HEK293 (cell line): ENCODE data around the gene ITPRIPL2.

Experiments
- EGR2 ChIP-seq: fragments of 450-650 bp; formaldehyde crosslinking; IDR thresholded peaks from 2 replicates; pipeline ENCODE4 v1.5.1; 2016; ENCODE audit warnings: low read depth, missing biosample characterization, missing genetic modification characterization
- GLI4 ChIP-seq: fragments of 450-650 bp; formaldehyde crosslinking; IDR thresholded peaks from 2 replicates; pipeline ENCODE4 v1.5.1; 2016; ENCODE audit warnings: missing biosample characterization, missing genetic modification characterization
- HOXA7 ChIP-seq: sonication (generic); formaldehyde crosslinking; IDR thresholded peaks from 2 replicates; pipeline ENCODE4 v1.8.1; 2022; ENCODE audit warnings: missing genetic modification reagents, borderline replicate concordance
- SP2 ChIP-seq: fragments of 450-650 bp; formaldehyde crosslinking; IDR thresholded peaks from 2 replicates; pipeline ENCODE4 v1.5.1; 2016; ENCODE audit warnings: missing biosample characterization, missing genetic modification characterization
- ZBTB21 ChIP-seq: fragments of 450-650 bp; formaldehyde crosslinking; IDR thresholded peaks from 2 replicates; pipeline ENCODE4 v1.5.1; 2017; ENCODE audit warnings: missing biosample characterization, missing genetic modification characterization
- ZNF184 ChIP-seq: fragments of 450-650 bp; IDR thresholded peaks from 2 replicates; pipeline ENCODE4 v1.5.1; 2018; ENCODE audit warnings: missing biosample characterization, mild to moderate bottlenecking, missing genetic modification characterization
- ZNF311 ChIP-seq: fragments of 450-650 bp; formaldehyde crosslinking; IDR thresholded peaks from 2 replicates; pipeline ENCODE4 v1.5.1; 2017; ENCODE audit warnings: missing biosample characterization, missing genetic modification characterization, borderline replicate concordance
- ZNF433 ChIP-seq: fragments of 450-650 bp; formaldehyde crosslinking; IDR thresholded peaks from 2 replicates; pipeline ENCODE4 v1.5.1; 2016; ENCODE audit warnings: missing biosample characterization, missing genetic modification characterization, low read depth
- ZNF529 ChIP-seq: fragments of 450-650 bp; formaldehyde crosslinking; IDR thresholded peaks from 2 replicates; pipeline ENCODE4 v1.5.1; 2017; ENCODE audit warnings: missing genetic modification characterization, missing biosample characterization; ENCODE audit not compliant: insufficient replicate concordance
- ZNF626 ChIP-seq: fragments of 450-650 bp; sonication (Bioruptor Pico); formaldehyde crosslinking; IDR thresholded peaks from 2 replicates; pipeline ENCODE4 v1.5.1; 2018; ENCODE audit warnings: missing biosample characterization, missing genetic modification characterization, inconsistent platforms
- ZNF629 ChIP-seq: fragments of 450-650 bp; formaldehyde crosslinking; IDR thresholded peaks from 2 replicates; pipeline ENCODE4 v1.5.1; 2017; ENCODE audit warnings: missing biosample characterization, missing genetic modification characterization
- ZNF660 ChIP-seq: fragments of 450-650 bp; IDR thresholded peaks from 2 replicates; pipeline ENCODE4 v1.5.1; 2018; ENCODE audit warnings: missing biosample characterization, mild to moderate bottlenecking, missing genetic modification characterization
- ZNF747 ChIP-seq: fragments of 450-650 bp; formaldehyde crosslinking; IDR thresholded peaks from 2 replicates; pipeline ENCODE4 v1.5.1; 2016; ENCODE audit warnings: missing biosample characterization, missing genetic modification characterization
- ZNF776 ChIP-seq: fragments of 450-650 bp; formaldehyde crosslinking; IDR thresholded peaks from 2 replicates; pipeline ENCODE4 v1.5.0; 2017; ENCODE audit warnings: missing biosample characterization, missing genetic modification characterization, borderline replicate concordance
- ZNF837 ChIP-seq: fragments of 450-650 bp; formaldehyde crosslinking; IDR thresholded peaks from 2 replicates; pipeline ENCODE4 v1.5.1; 2016; ENCODE audit warnings: missing biosample characterization, missing genetic modification characterization
- ZSCAN30 ChIP-seq: fragments of 450-650 bp; IDR thresholded peaks from 2 replicates; pipeline ENCODE4 v1.5.1; 2018; ENCODE audit warnings: missing biosample characterization, mild to moderate bottlenecking, missing genetic modification characterization, moderate library complexity
- TF ChIP-seq, protein P1 (sequence below): fragments of 450-650 bp; formaldehyde crosslinking; IDR thresholded peaks from 2 replicates; pipeline ENCODE4 v1.5.1; 2016; ENCODE audit warnings: missing biosample characterization, missing genetic modification characterization, borderline replicate concordance
- TF ChIP-seq, protein P2 (sequence below): fragments of 450-650 bp; formaldehyde crosslinking; IDR thresholded peaks from 2 replicates; pipeline ENCODE4 v1.5.1; 2016; ENCODE audit warnings: missing biosample characterization, missing genetic modification characterization
- TF ChIP-seq, protein P3 (sequence below): fragments of 450-650 bp; formaldehyde crosslinking; IDR thresholded peaks from 2 replicates; pipeline ENCODE4 v1.5.1; 2016; ENCODE audit warnings: missing biosample characterization, missing genetic modification characterization
- TF ChIP-seq, protein P4 (sequence below): fragments of 450-650 bp; formaldehyde crosslinking; IDR thresholded peaks from 2 replicates; pipeline ENCODE4 v1.5.1; 2016; ENCODE audit warnings: missing biosample characterization, missing genetic modification characterization, low read depth
- TF ChIP-seq, protein P5 (sequence below): fragments of 450-650 bp; formaldehyde crosslinking; IDR thresholded peaks from 2 replicates; pipeline ENCODE4 v1.5.1; 2016; ENCODE audit warnings: missing biosample characterization, missing genetic modification characterization
- TF ChIP-seq, protein P6 (sequence below): fragments of 450-650 bp; formaldehyde crosslinking; conservative IDR thresholded peaks from 2 replicates; pipeline ENCODE4 v1.5.1; 2016; ENCODE audit warnings: low read depth, missing biosample characterization, missing genetic modification characterization

ITPRIPL2 gene

DNA sequence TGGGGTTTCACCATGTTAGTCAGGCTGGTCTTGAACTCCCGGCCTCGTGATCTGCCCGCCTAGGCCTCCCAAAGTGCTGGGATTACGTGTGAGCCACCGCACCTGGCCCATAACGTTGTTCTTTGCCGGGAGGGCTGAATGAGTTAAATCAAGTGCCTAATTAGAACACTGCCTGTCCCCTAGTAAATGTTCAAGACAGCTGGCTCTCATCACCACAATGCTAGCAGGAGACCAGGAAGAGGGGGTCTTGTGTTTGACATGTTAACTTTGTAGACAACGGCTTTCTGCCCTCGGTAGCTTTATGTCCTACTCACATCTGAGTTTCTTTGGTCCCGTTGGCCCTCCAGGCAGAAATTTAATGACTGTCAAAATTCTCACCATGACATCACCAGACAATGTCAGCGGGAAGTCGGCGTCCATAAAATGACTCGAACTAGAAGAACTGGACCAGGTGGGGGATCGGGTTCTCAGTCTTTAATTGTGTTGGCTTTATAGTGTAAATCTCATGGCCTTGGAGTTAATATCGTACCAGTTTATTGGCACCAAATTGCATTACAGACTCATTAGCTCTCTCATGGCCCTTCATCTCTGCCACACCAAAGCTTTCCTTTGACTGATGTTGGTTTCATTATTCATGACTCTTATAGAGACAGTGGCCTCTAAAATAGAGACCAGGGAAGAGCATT is 11.4 kb upstream of the ITPRIPL2 start (continued):
- TF ChIP-seq, protein P1, sequence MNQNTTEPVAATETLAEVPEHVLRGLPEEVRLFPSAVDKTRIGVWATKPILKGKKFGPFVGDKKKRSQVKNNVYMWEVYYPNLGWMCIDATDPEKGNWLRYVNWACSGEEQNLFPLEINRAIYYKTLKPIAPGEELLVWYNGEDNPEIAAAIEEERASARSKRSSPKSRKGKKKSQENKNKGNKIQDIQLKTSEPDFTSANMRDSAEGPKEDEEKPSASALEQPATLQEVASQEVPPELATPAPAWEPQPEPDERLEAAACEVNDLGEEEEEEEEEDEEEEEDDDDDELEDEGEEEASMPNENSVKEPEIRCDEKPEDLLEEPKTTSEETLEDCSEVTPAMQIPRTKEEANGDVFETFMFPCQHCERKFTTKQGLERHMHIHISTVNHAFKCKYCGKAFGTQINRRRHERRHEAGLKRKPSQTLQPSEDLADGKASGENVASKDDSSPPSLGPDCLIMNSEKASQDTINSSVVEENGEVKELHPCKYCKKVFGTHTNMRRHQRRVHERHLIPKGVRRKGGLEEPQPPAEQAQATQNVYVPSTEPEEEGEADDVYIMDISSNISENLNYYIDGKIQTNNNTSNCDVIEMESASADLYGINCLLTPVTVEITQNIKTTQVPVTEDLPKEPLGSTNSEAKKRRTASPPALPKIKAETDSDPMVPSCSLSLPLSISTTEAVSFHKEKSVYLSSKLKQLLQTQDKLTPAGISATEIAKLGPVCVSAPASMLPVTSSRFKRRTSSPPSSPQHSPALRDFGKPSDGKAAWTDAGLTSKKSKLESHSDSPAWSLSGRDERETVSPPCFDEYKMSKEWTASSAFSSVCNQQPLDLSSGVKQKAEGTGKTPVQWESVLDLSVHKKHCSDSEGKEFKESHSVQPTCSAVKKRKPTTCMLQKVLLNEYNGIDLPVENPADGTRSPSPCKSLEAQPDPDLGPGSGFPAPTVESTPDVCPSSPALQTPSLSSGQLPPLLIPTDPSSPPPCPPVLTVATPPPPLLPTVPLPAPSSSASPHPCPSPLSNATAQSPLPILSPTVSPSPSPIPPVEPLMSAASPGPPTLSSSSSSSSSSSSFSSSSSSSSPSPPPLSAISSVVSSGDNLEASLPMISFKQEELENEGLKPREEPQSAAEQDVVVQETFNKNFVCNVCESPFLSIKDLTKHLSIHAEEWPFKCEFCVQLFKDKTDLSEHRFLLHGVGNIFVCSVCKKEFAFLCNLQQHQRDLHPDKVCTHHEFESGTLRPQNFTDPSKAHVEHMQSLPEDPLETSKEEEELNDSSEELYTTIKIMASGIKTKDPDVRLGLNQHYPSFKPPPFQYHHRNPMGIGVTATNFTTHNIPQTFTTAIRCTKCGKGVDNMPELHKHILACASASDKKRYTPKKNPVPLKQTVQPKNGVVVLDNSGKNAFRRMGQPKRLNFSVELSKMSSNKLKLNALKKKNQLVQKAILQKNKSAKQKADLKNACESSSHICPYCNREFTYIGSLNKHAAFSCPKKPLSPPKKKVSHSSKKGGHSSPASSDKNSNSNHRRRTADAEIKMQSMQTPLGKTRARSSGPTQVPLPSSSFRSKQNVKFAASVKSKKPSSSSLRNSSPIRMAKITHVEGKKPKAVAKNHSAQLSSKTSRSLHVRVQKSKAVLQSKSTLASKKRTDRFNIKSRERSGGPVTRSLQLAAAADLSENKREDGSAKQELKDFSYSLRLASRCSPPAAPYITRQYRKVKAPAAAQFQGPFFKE (tag by site-specific recombination): no peak
- TF ChIP-seq ZNF311 (tag by site-specific recombination): no peak
- no peak for TF ChIP-seq ZNF433
- TF ChIP-seq ZNF626 (tag by site-specific recombination): no peak
- TF ChIP-seq, protein P2, sequence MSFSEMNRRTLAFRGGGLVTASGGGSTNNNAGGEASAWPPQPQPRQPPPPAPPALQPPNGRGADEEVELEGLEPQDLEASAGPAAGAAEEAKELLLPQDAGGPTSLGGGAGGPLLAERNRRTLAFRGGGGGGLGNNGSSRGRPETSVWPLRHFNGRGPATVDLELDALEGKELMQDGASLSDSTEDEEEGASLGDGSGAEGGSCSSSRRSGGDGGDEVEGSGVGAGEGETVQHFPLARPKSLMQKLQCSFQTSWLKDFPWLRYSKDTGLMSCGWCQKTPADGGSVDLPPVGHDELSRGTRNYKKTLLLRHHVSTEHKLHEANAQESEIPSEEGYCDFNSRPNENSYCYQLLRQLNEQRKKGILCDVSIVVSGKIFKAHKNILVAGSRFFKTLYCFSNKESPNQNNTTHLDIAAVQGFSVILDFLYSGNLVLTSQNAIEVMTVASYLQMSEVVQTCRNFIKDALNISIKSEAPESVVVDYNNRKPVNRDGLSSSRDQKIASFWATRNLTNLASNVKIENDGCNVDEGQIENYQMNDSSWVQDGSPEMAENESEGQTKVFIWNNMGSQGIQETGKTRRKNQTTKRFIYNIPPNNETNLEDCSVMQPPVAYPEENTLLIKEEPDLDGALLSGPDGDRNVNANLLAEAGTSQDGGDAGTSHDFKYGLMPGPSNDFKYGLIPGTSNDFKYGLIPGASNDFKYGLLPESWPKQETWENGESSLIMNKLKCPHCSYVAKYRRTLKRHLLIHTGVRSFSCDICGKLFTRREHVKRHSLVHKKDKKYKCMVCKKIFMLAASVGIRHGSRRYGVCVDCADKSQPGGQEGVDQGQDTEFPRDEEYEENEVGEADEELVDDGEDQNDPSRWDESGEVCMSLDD (tag by site-specific recombination): no peak
- TF ChIP-seq, protein P3, sequence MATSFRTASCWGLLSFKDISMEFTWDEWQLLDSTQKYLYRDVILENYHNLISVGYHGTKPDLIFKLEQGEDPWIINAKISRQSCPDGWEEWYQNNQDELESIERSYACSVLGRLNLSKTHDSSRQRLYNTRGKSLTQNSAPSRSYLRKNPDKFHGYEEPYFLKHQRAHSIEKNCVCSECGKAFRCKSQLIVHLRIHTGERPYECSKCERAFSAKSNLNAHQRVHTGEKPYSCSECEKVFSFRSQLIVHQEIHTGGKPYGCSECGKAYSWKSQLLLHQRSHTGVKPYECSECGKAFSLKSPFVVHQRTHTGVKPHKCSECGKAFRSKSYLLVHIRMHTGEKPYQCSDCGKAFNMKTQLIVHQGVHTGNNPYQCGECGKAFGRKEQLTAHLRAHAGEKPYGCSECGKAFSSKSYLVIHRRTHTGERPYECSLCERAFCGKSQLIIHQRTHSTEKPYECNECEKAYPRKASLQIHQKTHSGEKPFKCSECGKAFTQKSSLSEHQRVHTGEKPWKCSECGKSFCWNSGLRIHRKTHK: no peak
- TF ChIP-seq, protein P4, sequence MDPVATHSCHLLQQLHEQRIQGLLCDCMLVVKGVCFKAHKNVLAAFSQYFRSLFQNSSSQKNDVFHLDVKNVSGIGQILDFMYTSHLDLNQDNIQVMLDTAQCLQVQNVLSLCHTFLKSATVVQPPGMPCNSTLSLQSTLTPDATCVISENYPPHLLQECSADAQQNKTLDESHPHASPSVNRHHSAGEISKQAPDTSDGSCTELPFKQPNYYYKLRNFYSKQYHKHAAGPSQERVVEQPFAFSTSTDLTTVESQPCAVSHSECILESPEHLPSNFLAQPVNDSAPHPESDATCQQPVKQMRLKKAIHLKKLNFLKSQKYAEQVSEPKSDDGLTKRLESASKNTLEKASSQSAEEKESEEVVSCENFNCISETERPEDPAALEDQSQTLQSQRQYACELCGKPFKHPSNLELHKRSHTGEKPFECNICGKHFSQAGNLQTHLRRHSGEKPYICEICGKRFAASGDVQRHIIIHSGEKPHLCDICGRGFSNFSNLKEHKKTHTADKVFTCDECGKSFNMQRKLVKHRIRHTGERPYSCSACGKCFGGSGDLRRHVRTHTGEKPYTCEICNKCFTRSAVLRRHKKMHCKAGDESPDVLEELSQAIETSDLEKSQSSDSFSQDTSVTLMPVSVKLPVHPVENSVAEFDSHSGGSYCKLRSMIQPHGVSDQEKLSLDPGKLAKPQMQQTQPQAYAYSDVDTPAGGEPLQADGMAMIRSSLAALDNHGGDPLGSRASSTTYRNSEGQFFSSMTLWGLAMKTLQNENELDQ: no peak; the same call in 1 of the 2 replicates
- peak; percentile 74; the same call in 1 of the 2 replicates for TF ChIP-seq ZSCAN30
- no peak for TF ChIP-seq GLI4 (tag by site-specific recombination)
- TF ChIP-seq ZNF837: no peak
- no peak for TF ChIP-seq HOXA7 (CRISPR knock-in tag)
- TF ChIP-seq, protein P5, sequence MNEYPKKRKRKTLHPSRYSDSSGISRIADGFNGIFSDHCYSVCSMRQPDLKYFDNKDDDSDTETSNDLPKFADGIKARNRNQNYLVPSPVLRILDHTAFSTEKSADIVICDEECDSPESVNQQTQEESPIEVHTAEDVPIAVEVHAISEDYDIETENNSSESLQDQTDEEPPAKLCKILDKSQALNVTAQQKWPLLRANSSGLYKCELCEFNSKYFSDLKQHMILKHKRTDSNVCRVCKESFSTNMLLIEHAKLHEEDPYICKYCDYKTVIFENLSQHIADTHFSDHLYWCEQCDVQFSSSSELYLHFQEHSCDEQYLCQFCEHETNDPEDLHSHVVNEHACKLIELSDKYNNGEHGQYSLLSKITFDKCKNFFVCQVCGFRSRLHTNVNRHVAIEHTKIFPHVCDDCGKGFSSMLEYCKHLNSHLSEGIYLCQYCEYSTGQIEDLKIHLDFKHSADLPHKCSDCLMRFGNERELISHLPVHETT (tag by site-specific recombination): peak; percentile 84
- peak; percentile 43; the same call in 1 of the 2 replicates for TF ChIP-seq SP2
- no peak for TF ChIP-seq ZNF747 (tag by site-specific recombination)
- TF ChIP-seq, protein P6, sequence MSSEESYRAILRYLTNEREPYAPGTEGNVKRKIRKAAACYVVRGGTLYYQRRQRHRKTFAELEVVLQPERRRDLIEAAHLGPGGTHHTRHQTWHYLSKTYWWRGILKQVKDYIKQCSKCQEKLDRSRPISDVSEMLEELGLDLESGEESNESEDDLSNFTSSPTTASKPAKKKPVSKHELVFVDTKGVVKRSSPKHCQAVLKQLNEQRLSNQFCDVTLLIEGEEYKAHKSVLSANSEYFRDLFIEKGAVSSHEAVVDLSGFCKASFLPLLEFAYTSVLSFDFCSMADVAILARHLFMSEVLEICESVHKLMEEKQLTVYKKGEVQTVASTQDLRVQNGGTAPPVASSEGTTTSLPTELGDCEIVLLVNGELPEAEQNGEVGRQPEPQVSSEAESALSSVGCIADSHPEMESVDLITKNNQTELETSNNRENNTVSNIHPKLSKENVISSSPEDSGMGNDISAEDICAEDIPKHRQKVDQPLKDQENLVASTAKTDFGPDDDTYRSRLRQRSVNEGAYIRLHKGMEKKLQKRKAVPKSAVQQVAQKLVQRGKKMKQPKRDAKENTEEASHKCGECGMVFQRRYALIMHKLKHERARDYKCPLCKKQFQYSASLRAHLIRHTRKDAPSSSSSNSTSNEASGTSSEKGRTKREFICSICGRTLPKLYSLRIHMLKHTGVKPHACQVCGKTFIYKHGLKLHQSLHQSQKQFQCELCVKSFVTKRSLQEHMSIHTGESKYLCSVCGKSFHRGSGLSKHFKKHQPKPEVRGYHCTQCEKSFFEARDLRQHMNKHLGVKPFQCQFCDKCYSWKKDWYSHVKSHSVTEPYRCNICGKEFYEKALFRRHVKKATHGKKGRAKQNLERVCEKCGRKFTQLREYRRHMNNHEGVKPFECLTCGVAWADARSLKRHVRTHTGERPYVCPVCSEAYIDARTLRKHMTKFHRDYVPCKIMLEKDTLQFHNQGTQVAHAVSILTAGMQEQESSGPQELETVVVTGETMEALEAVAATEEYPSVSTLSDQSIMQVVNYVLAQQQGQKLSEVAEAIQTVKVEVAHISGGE (tag by site-specific recombination): no peak
- TF ChIP-seq ZBTB21 (tag by site-specific recombination): peak; percentile 91
- peak; percentile 98 for TF ChIP-seq ZNF629 (tag by site-specific recombination)
- TF ChIP-seq ZNF776 (tag by site-specific recombination): no peak
- no peak for TF ChIP-seq ZNF184 (tag by site-specific recombination)
- TF ChIP-seq ZNF660 (tag by site-specific recombination): peak; percentile 86
- TF ChIP-seq EGR2 (tag by site-specific recombination): no peak
- TF ChIP-seq ZNF529 (tag by site-specific recombination): no peak
